ENCODE measurements around the gene ARHGEF4. TPM values are rescaled to one million over a fixed set of nuclear protein-coding genes. Genes with fewer than 3 reads are reported as not detected.

The ARHGEF4 gene
- total and polyA plus RNA-seq, 5 donors, result 1.8 to 5.2 (median 2.8) TPM

DNA sequence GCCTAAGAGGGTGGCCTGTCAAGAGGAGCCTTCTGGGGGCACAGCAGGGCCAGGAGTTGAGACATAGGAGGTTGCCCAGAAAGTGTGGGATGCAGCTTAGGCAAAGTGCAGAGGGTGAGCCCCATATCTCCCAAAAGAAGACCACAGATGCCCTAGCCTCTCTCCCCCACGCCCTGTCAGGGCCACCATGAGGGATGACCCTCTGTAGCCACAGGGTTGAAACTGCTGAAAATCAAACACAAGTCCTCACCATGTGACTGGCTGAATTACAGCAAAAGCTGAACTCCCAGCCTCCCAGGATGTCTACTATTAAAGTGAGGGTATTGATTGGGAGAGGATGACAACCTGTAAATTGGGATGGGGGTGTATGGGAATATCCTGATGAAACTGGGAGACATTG, 37.4 kb upstream of the ARHGEF4 start:
- DNase-seq, result no peak
- WGBS, result 88% methylated on average over 1 of the region's 1 CpG
- Histone ChIP-seq H3K27me3 (ENCODE audit: control insufficient read depth, insufficient read depth) (no peaks in the 10 kb centered on the region), H3K27ac (ENCODE audit: low read length) (no peak overlapping the region), H3K4me3 (ENCODE audit: low read length) (no peak overlapping the region), H3K4me1 (ENCODE audit: control insufficient read depth, insufficient read depth, low read length) (no peaks in the 10 kb centered on the region), H3K9me3 (ENCODE audit: control insufficient read depth, low read length) (no peaks in the 10 kb centered on the region)
- ATAC-seq, result no peak
- intact Hi-C loops (cut with DNase I), result loop anchor here (5.0 kb wide), 3 partner anchors 73 to 123 kb away; no protein-coding TSS in a partner anchor

DNA sequence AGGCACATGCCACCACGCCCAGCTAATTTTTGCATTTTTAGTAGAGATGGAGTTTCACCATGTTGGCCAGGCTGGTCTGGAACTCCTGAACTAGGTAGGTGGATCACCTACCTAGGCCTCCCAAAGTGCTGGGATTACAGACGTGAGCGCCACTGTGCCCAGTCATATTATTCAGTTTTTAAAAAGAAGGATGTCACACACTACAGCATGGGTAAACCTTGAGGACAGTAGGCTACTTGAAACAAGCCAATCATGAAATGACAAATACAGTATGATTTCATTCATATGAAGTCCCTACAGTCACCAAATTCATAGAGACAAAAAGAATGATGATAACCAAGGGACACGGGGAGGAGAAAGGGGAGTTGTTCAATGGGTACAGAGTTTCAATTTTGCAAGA, 31.1 kb upstream of the ARHGEF4 start:
- intact Hi-C loops (cut with DNase I), result no loop called here
- H3K27me3 ChIP-seq (ENCODE audit: control insufficient read depth, insufficient read depth), result no peaks in the 10 kb centered on the region
- H3K27ac ChIP-seq (ENCODE audit: low read length), result no peak overlapping the region
- no peaks in the 10 kb centered on the region for H3K4me1 ChIP-seq (ENCODE audit: control insufficient read depth, insufficient read depth, low read length)
- no peak overlapping the region for H3K4me3 ChIP-seq (ENCODE audit: low read length)
- H3K9me3 ChIP-seq (ENCODE audit: control insufficient read depth, low read length), result no peaks in the 10 kb centered on the region
- DNase-seq, result no peak
- ATAC-seq, result no peak
- WGBS, result 81% methylated on average over 4 of the region's 4 CpGs

DNA sequence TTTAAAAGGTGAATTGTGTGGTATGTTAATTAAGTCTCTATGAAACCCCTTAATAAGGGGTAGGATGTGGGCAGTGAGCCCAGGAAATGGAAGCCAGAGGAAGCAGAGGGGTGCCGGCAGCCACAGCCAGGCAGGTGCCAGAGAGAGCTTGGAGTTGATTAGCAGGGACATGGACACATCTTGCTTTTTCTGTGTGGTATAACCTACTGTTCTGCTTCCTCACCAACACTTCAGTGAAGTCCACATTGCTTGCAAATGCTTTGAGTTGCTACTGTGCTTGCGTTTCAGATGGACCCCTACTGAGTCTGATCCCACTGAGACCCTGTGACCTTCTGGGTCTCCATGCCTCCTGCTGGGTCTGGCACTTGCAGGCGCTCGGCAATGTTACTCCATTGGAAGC, 30.3 kb upstream of the ARHGEF4 start:
- DNase-seq (no peak), ATAC-seq (no peak)
- Histone ChIP-seq H3K4me3 (ENCODE audit: low read length) (no peak overlapping the region), H3K27ac (ENCODE audit: low read length) (no peak overlapping the region), H3K4me1 (ENCODE audit: control insufficient read depth, insufficient read depth, low read length) (no peaks in the 10 kb centered on the region), H3K27me3 (ENCODE audit: control insufficient read depth, insufficient read depth) (no peaks in the 10 kb centered on the region), H3K9me3 (ENCODE audit: control insufficient read depth, low read length) (no peaks in the 10 kb centered on the region)
- intact Hi-C loops (cut with DNase I), result no loop called here
- 58% methylated on average over 4 of the region's 4 CpGs for WGBS

DNA sequence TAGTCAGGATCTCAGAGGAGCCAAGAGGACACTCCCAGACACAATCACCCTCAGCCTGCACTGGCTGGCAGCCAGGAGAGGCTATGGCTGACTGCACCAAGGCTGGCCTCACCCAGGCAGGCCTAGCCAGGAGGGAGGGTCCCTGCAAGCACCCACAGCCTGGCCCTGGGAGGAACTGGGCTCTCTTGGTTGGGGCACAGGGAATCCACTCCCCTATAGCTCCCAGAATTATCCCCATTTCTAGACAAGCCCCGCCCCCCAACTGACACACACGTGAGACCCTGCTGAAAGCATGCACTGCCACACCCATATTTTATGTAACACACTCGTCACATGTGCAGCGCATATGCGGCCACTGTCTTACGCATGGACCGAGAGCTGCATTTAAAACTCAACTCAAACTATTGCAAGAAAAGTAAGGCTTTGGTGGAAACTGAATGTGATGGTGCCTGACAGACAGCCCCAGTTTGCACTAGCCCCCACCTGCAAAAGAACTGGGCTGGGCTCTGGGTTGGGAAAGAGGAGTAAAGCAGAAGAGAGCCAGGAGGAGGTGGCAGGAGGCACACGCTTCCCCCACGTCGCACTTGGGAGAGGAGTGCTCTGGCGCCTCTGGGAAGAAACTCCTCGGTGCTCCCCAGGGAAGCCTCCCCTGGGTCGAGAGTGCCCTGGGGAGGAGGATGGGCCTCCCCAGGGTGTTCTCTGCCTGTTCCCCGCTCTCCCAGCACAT, 28.9 kb upstream of the ARHGEF4 start:
- Histone ChIP-seq H3K4me1 (ENCODE audit: control insufficient read depth, insufficient read depth, low read length) (no peaks in the 10 kb centered on the region), H3K27ac (ENCODE audit: low read length) (no peak overlapping the region), H3K4me3 (ENCODE audit: low read length) (no peak overlapping the region), H3K27me3 (ENCODE audit: control insufficient read depth, insufficient read depth) (no peaks in the 10 kb centered on the region), H3K9me3 (ENCODE audit: control insufficient read depth, low read length) (no peaks in the 10 kb centered on the region)
- WGBS, result 73% methylated on average over 14 of the region's 14 CpGs
- intact Hi-C loops (cut with DNase I), result no loop called here
- ATAC-seq (peak in 1 of 2 donors; percentile 33), DNase-seq (no peak)

DNA sequence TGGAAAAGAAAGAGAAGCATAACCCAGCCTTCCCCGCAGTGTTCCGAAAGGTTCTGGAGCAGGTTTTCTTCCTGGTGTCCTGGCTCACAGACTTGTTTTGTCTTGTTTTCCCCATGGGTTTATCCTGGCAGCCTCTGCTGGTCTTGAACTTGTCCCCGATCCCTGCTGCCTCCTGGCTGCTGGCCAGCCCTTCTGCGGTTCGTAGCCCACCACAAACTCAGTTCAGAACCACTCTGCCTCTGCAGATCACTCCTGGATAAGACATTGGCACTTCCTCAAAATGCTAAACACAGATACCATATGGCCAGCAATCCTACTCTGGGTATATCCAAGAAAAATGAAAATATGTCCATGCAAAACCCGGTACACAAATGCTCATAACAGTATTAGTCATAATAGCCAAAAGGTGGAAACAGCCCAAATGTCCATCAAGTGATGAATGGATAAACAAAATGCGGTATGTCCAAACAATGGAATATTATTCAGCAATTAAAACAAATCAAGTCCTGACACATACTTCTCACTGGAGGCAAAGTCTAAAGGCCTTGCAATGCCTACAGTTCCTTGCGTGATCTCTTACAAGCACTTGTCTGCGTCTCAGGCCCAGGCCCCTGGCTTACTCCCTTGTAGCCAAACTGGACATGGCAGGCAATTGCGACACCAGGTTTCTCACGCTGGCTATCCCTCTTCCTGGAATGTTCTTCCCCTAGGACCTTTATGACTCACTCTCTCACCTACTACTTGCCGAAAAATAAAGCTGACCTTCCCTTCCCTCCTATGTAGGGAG, 28.0 kb upstream of the ARHGEF4 start:
- intact Hi-C loops (cut with DNase I), result no loop called here
- no peaks in the 10 kb centered on the region for H3K4me1 ChIP-seq (ENCODE audit: control insufficient read depth, insufficient read depth, low read length)
- H3K27ac ChIP-seq (ENCODE audit: low read length), result no peak overlapping the region
- H3K4me3 ChIP-seq (ENCODE audit: low read length), result no peak overlapping the region
- H3K27me3 ChIP-seq (ENCODE audit: control insufficient read depth, insufficient read depth), result no peaks in the 10 kb centered on the region
- WGBS, result 82% methylated on average over 12 of the region's 12 CpGs
- ATAC-seq (no peak), DNase-seq (no peak)
- no peaks in the 10 kb centered on the region for H3K9me3 ChIP-seq (ENCODE audit: control insufficient read depth, low read length)

DNA sequence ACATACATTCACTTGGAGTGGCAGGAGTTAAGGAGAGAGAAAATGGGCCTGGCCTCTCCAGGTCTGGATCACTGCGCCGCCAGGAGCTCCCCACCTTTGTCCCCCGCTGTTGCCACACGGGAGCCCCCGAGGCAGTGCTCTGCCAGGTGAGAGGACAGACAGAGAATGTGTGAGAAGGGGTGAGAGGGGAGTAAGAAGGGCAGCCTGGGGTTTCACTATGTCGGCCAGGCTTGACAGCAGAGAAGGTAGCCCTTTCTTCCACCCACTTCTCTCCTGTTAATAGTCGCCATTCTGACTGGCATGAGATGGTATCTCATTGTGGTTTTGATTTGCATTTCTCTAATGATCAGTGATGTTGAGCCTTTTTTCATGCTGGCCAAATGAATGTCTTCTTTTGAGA, 26.2 kb upstream of the ARHGEF4 start:
- no peaks in the 10 kb centered on the region for H3K4me1 ChIP-seq (ENCODE audit: control insufficient read depth, insufficient read depth, low read length)
- DNase-seq, result no peak
- H3K27me3 ChIP-seq (ENCODE audit: control insufficient read depth, insufficient read depth), result no peaks in the 10 kb centered on the region
- no peak for ATAC-seq
- H3K4me3 ChIP-seq (ENCODE audit: low read length), result no peak overlapping the region
- WGBS, result 58% methylated on average over 7 of the region's 7 CpGs
- no peak overlapping the region for H3K27ac ChIP-seq (ENCODE audit: low read length)
- intact Hi-C loops (cut with DNase I), result no loop called here
- H3K9me3 ChIP-seq (ENCODE audit: control insufficient read depth, low read length), result no peaks in the 10 kb centered on the region

DNA sequence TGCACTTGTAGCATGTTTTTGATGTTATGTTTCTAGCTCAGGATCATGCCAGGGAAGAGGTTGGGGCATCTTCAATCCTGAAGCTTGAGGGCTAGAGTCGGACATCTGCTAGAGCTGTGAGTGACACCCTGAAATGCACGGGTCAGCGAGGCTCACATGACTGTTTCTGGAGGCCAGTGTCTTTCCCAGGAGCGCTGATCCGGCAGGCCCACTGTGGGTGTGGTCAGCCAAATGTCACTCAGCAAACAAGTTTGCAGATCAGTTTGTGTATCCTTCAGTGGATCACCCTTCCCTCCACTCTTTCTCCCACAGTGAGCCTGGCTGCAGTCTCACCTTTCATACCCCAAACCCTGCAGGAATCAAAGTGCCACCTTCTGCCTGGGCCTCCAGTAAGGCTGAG, 23.0 kb upstream of the ARHGEF4 start:
- no peak for ATAC-seq
- Histone ChIP-seq H3K27ac (ENCODE audit: low read length) (no peak overlapping the region), H3K27me3 (ENCODE audit: control insufficient read depth, insufficient read depth) (no peaks in the 10 kb centered on the region), H3K4me1 (ENCODE audit: control insufficient read depth, insufficient read depth, low read length) (no peaks in the 10 kb centered on the region), H3K9me3 (ENCODE audit: control insufficient read depth, low read length) (no peaks in the 10 kb centered on the region), H3K4me3 (ENCODE audit: low read length) (no peak overlapping the region)
- 54% methylated on average over 5 of the region's 5 CpGs for WGBS
- no peak for DNase-seq
- intact Hi-C loops (cut with DNase I), result no loop called here

DNA sequence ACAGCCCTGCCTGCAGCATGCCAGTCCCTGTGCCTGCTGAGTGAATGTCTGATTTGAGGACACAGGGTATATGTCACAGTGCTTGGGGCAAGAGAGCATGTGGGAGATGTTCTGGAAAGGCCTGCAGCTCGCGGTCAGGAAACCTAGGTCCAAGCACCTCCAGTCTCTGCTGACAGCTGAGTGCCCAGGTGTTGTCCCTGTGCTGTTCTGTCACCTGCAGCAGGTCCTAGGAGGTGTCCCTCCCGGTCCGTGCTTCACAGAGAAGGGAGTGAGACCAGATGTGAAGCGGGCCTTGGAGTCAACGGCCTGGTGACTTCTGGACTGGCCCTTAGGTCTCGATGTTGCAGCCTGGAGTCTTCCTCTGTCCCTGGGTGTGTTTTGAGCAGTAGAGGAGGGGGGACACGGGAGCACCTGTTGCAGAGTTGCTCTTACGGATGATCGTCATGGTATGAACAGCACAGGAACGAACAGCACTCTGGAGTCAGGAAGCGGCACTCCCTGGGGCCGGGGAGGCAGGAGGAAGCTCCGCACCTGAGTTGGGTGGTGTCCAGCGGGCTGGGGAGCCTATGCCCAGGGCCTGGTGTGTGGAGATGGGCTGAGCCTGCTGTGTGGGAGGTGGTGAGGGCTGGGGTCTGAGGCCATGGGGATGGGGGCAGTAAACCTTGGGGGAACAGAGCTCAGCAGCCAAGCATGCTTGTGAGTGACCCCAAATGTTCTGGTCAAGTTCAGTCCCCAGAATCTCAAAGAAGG, 21.6 kb upstream of the ARHGEF4 start:
- Histone ChIP-seq H3K27ac (ENCODE audit: low read length) (no peak overlapping the region), H3K4me1 (ENCODE audit: control insufficient read depth, insufficient read depth, low read length) (no peaks in the 10 kb centered on the region), H3K4me3 (ENCODE audit: low read length) (no peak overlapping the region), H3K9me3 (ENCODE audit: control insufficient read depth, low read length) (no peaks in the 10 kb centered on the region), H3K27me3 (ENCODE audit: control insufficient read depth, insufficient read depth) (no peaks in the 10 kb centered on the region)
- intact Hi-C loops (cut with DNase I), result no loop called here
- no peak for ATAC-seq
- WGBS, result 83% methylated on average over 15 of the region's 15 CpGs
- no peak for DNase-seq

DNA sequence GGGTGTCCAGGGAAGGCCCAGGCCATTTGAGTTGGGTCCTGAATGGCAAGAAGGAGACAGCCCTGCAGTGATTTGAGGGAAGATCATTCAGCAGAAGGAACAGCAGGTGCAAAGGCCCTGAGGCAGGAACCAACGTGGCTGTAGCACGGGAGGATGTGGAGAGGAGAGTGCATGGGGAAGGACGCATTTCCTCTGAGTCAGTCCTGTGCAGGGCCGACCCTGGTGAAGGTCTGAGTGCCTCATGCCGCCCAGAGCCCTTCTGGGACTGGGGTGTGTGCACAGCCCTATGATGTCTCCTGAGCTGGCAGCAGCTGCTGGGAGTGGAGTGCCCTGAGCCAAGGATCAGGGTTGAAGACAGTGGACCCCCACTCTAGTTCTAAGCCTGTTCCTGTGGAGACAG, 17.9 kb upstream of the ARHGEF4 start:
- no peak for DNase-seq
- no peaks in the 10 kb centered on the region for H3K9me3 ChIP-seq (ENCODE audit: control insufficient read depth, low read length)
- no peak for ATAC-seq
- no peak overlapping the region for H3K27ac ChIP-seq (ENCODE audit: low read length)
- no peak overlapping the region for H3K4me3 ChIP-seq (ENCODE audit: low read length)
- WGBS, result 73% methylated on average over 5 of the region's 5 CpGs
- peaks cover 2% of the 10 kb centered on the region for H3K4me1 ChIP-seq (ENCODE audit: control insufficient read depth, insufficient read depth, low read length)
- intact Hi-C loops (cut with DNase I), result no loop called here
- H3K27me3 ChIP-seq (ENCODE audit: control insufficient read depth, insufficient read depth), result no peaks in the 10 kb centered on the region

DNA sequence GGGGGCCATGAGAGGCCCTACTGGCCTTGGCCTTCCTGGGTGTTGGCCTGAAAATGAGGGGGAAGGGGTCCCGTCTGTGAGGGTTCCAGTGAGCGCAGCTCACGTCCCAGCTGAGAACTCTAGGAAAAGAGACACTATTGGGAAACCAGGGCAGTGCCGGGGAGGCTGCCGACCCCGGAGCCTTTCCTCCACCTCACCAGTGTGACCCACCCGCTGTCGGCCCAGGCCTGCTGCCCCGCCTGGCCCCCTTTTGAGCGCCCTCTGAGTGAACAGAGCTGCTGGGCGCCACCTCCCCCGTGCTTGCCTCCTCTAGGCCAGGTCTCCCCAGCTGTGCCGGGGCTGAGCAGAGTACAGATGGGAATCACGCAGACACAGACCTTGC, 17.5 kb upstream of the ARHGEF4 start:
- DNase-seq (no peak), ATAC-seq (no peak)
- no peak overlapping the region for H3K4me3 ChIP-seq (ENCODE audit: low read length)
- H3K27me3 ChIP-seq (ENCODE audit: control insufficient read depth, insufficient read depth), result no peaks in the 10 kb centered on the region
- peak overlapping the region; percentile 82 for H3K27ac ChIP-seq (ENCODE audit: low read length)
- no peaks in the 10 kb centered on the region for H3K9me3 ChIP-seq (ENCODE audit: control insufficient read depth, low read length)
- H3K4me1 ChIP-seq (ENCODE audit: control insufficient read depth, insufficient read depth, low read length), result peaks cover 2% of the 10 kb centered on the region
- WGBS, result 85% methylated on average over 14 of the region's 14 CpGs
- intact Hi-C loops (cut with DNase I), result no loop called here

All from right cardiac atrium (tissue), 5 donors.